HG03469 (cell line): ENCODE data around the gene SMIM45.

Experiments used
- ATAC-seq: cut with Tn5 transposase; IDR thresholded peaks from one replicate; pipeline ENCODE4 v1.9.1; 2021; ENCODE audit warnings: mild to moderate bottlenecking, moderate library complexity, moderate number of reproducible peaks; ENCODE audit not compliant: unreplicated experiment

Gene SMIM45

GRCh38 chr22:41998361-41999261 lies 46.7 kb downstream of the SMIM45 start, which contains the start of gene WBP2NL:
TSS of gene WBP2NL (plus strand) at chr22:41998788. CDS start at chr22:41998819, 31 bp downstream.
- ATAC-seq = peak; percentile 54

DNA sequence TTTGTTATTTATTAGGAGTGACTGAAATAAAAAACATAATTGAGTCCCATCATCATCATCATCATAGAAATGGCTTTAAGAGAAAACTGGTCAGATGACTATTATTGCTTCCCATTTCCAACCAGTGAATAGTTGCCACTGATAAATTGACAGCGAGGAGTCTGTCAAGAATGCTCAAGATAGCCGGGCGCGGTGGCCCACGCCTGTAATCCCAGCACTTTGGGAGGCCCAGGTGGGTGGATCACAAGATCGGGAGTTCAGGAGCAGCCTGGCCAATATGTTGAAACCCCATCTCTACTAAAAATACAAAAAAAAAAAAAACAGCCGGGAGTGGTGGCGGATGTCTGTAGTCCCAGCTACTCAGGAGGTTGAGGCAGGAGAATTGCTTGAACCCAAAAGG lies 48.5 kb downstream of the SMIM45 start:
- ATAC-seq = no peak

GRCh38 chr22:42001121-42001520 lies 49.2 kb downstream of the SMIM45 start:
- ATAC-seq = no peak

GRCh38 chr22:42001706-42002105 lies 49.8 kb downstream of the SMIM45 start:
- ATAC-seq = no peak

DNA sequence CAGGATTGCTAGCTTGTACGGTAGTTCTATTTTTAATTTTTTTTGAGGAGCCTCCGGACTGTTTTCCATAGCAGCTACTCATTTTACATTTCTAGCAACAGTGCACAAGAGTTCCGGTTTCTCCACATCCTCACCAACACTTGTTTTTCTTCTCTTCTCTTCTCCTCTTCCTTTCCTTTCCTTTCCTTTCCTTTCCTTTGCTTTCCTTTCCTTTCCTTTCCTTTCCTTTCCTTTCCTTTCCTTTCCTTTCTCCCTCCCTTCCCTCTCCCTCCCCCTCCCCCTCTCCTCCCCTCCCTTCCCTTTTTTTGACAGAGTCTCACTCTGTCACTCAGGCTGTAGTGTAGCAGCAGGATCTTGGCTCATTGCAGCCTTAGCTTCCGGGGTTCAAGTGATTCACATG lies 56.0 kb downstream of the SMIM45 start:
- no peak for ATAC-seq
